ENCODE results near the gene CDKN2B. TPM values are rescaled to one million over a fixed set of nuclear protein-coding genes. Genes with fewer than 3 reads are reported as not detected.

Gene CDKN2B
- total RNA-seq, 1 donor from 2014 or later, result 252 TPM

DNA sequence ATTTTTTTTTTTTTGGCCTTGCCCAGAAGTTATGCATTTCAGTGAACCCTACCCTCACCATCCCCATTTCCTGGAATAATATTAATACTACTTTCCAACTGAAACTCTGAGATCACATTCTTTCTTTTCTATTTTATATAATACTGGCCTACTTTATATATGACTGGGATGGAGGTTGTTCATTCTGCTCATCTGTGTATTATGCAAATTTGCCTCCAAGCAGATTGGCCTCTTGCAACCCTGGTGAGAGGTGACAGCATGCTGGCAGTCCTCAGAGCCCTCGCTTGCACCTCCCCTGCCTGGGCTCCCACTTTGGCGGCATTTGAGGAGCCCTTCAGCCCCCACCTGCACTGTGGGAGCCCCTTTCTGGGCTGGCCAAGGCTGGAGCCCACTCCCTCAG lies 50.3 kb downstream of the CDKN2B start:
- H3K9me3 Mint-ChIP-seq (ENCODE audit: low read depth), result peaks cover 15% of the 10 kb centered on the region
- peaks cover 46% of the 10 kb centered on the region for H3K27me3 Mint-ChIP-seq (ENCODE audit: low read depth)

More for the DNA sequence above, 50.3 kb downstream of the CDKN2B start:
- H3K4me3 Mint-ChIP-seq (ENCODE audit: unreplicated experiment), result no peak overlapping the region
- peaks cover 11% of the 10 kb centered on the region for H3K36me3 Mint-ChIP-seq (ENCODE audit: low read depth)
- H3K27ac Mint-ChIP-seq (ENCODE audit: unreplicated experiment), result no peak overlapping the region
- H3K4me1 Mint-ChIP-seq (ENCODE audit: low read depth), result no peaks in the 10 kb centered on the region
- no peak for TF ChIP-seq CTCF (IDR thresholded peaks at IDR 0.05)
- DNase-seq (ENCODE audit: low spot score), result no peak

Other genes with a start within 250 kb of the CDKN2B start
- gene MTAP, start 206.7 kb downstream of the CDKN2B start, total RNA-seq, result 28.3 to 41.3 TPM (median 33.7 TPM) in 3 replicates
- 20.7 to 31.7 TPM (median 21.2 TPM) in 3 replicates for gene CDKN2A, start 14.9 kb downstream of the CDKN2B start, total RNA-seq
- 3.2 to 7.5 TPM (median 3.5 TPM) in 3 replicates for gene CDKN2B-AS1, start 14.5 kb downstream of the CDKN2B start, total RNA-seq